Mesenchymal stem cell (in vitro differentiated cells and primary cell): ENCODE measurements around the gene MAT2B.

ENCODE experiments used
- DNase-seq: peaks from one replicate; pipeline ENCODE4 v3.0.0-alpha.2; 2013
- H2AFZ ChIP-seq: one replicate; pipeline ENCODE4 v1.6.1; 2013; ENCODE audit warnings: low read depth, mild to moderate bottlenecking, control low read depth, inconsistent platforms, low read length, moderate library complexity
- H2AK5ac ChIP-seq: 2 replicates; pipeline ENCODE4 v1.6.1; 2013; ENCODE audit warnings: low read length, moderate library complexity, mild to moderate bottlenecking, inconsistent platforms; ENCODE audit not compliant: severe bottlenecking
- H2BK120ac ChIP-seq: one replicate; pipeline ENCODE4 v1.6.1; 2013; ENCODE audit warnings: low read depth, mild to moderate bottlenecking, inconsistent platforms, low read length, moderate library complexity
- H2BK12ac ChIP-seq, 2 experiments: one replicate each; pipeline ENCODE4 v1.6.1; 2013; ENCODE audit warnings: inconsistent platforms in 2 of 2, low read length in 2 of 2, mild to moderate bottlenecking in 2 of 2, moderate library complexity in 2 of 2, control low read depth in 1 of 2
- H2BK15ac ChIP-seq: one replicate; pipeline ENCODE4 v1.6.1; 2013; ENCODE audit warnings: mild to moderate bottlenecking, low read depth, inconsistent platforms; ENCODE audit not compliant: poor library complexity, severe bottlenecking
- H2BK5ac ChIP-seq: 2 replicates; pipeline ENCODE4 v1.6.1; 2013; ENCODE audit warnings: low read depth, mild to moderate bottlenecking, low read length, control low read depth, inconsistent platforms; ENCODE audit not compliant: poor library complexity, severe bottlenecking
- H3K14ac ChIP-seq, 2 experiments: one replicate each; pipeline ENCODE4 v1.6.1; 2013; ENCODE audit warnings: inconsistent platforms in 2 of 2, low read length in 2 of 2, control low read depth in 1 of 2, mild to moderate bottlenecking in 1 of 2, moderate library complexity in 1 of 2
- H3K18ac ChIP-seq, 2 experiments: one replicate each; pipeline ENCODE4 v1.6.1; 2013; ENCODE audit warnings: inconsistent platforms in 2 of 2, low read length in 2 of 2, control low read depth in 1 of 2, low read depth in 1 of 2, mild to moderate bottlenecking in 1 of 2
- H3K23ac ChIP-seq, 2 experiments: one replicate each; pipeline ENCODE4 v1.6.1; 2013; ENCODE audit warnings: inconsistent platforms in 2 of 2, low read length in 2 of 2, mild to moderate bottlenecking in 2 of 2, moderate library complexity in 2 of 2, control low read depth in 1 of 2
- H3K27ac ChIP-seq: 2 replicates; pipeline ENCODE4 v1.5.1; 2013; ENCODE audit warnings: mild to moderate bottlenecking, moderate library complexity, low read length, control low read depth, inconsistent platforms; ENCODE audit not compliant: poor library complexity, severe bottlenecking
- H3K27me3 ChIP-seq, 2 experiments: 2 replicates each; pipeline versions ENCODE4 v1.6.1 to v1.7.0; 2013; ENCODE audit warnings: low read length in 2 of 2, mild to moderate bottlenecking in 2 of 2, moderate library complexity in 2 of 2, control low read depth in 1 of 2, inconsistent platforms in 1 of 2; ENCODE audit not compliant: control insufficient read depth in 1 of 2, insufficient read depth in 1 of 2
- H3K36me3 ChIP-seq, 2 experiments: 2 replicates each; pipeline versions ENCODE4 v1.6.1 to v1.7.0; 2013; ENCODE audit warnings: low read length in 2 of 2, control low read depth in 1 of 2, inconsistent platforms in 1 of 2, low read depth in 1 of 2, mild to moderate bottlenecking in 1 of 2; ENCODE audit not compliant: insufficient read depth in 2 of 2, control insufficient read depth in 1 of 2
- H3K4ac ChIP-seq, 2 experiments: one replicate each; pipeline ENCODE4 v1.6.1; 2013; ENCODE audit warnings: inconsistent platforms in 2 of 2, low read length in 2 of 2, mild to moderate bottlenecking in 2 of 2, moderate library complexity in 2 of 2, control low read depth in 1 of 2, low read depth in 1 of 2
- H3K4me1 ChIP-seq: 2 replicates; pipeline ENCODE4 v1.6.1; 2013; ENCODE audit warnings: low read depth, low read length, control low read depth; ENCODE audit not compliant: control insufficient read depth, insufficient read depth
- H3K4me2 ChIP-seq: 2 replicates; pipeline ENCODE4 v1.6.1; 2013; ENCODE audit warnings: low read length, mild to moderate bottlenecking, inconsistent platforms; ENCODE audit not compliant: poor library complexity, severe bottlenecking
- H3K4me3 ChIP-seq, 2 experiments: 2 replicates each; pipeline versions ENCODE4 v1.5.1 to v1.7.0; 2013; ENCODE audit warnings: low read length in 2 of 2, mild to moderate bottlenecking in 2 of 2, control low read depth in 1 of 2, low read depth in 1 of 2; ENCODE audit not compliant: insufficient read depth in 1 of 2
- H3K79me1 ChIP-seq: replicated peaks from 2 replicates; pipeline ENCODE4 v1.6.1; 2013; ENCODE audit warnings: mild to moderate bottlenecking, control low read depth, low read length, inconsistent platforms; ENCODE audit not compliant: poor library complexity, severe bottlenecking
- H3K9ac ChIP-seq: 2 replicates; pipeline ENCODE4 v1.7.0; 2013; ENCODE audit warnings: mild to moderate bottlenecking, low read length, moderate library complexity
- H3K9me3 ChIP-seq: 2 replicates; pipeline ENCODE4 v1.7.0; 2013; ENCODE audit warnings: mild to moderate bottlenecking, low read length; ENCODE audit not compliant: control insufficient read depth
- H4K8ac ChIP-seq: one replicate; pipeline ENCODE4 v1.6.1; 2013; ENCODE audit warnings: inconsistent platforms, mild to moderate bottlenecking, low read length, moderate library complexity
- H4K91ac ChIP-seq: one replicate; pipeline ENCODE4 v1.6.1; 2013; ENCODE audit warnings: mild to moderate bottlenecking, low read length, inconsistent platforms
- WGBS: methylation state at CpG from one replicate; pipeline ENCODE4 v1.1.7; 2013; ENCODE audit warnings: mixed read lengths; 5-methylcytosine and 5-hydroxymethylcytosine counted together

Gene MAT2B

DNA sequence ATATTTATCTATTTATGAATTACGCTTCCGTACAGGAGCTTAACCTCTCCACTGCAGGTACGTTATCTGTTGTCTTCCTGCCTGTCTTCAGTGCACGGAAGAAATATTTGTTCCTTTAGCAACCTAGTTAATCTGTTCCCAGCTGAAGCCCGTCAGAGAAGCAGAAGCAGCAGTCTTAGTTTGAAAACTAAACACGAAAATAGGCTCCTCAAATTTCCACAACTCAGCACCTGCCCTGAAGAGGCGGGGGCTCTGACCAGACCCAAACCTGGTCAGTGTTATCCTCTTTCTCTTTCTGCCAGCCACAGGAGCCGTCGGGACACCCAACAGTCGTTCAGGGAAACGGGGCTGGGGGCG, 46.0 kb upstream of the MAT2B start:
- H2AK5ac ChIP-seq = no peak overlapping the region
- peak overlapping the region; percentile 85 for H3K4me2 ChIP-seq
- peak overlapping the region; percentile 95 for H3K9ac ChIP-seq
- peak overlapping the region; percentile 74 for H2AFZ ChIP-seq
- H3K9me3 ChIP-seq = no peaks in the 10 kb centered on the region
- WGBS = 2% methylated on average over 12 of the region's 12 CpGs
- peak overlapping the region; percentile 68 to 96 for H3K4me3 ChIP-seq
- peak overlapping the region in 1 of 2 experiments; percentile 92 for H3K23ac ChIP-seq
- H3K4ac ChIP-seq = peak overlapping the region in 1 of 2 experiments; percentile 87
- no peak overlapping the region for H2BK5ac ChIP-seq
- peaks cover 5% of the 10 kb centered on the region for H3K4me1 ChIP-seq
- peaks cover 3 to 12% of the 10 kb centered on the region in 2 experiments for H3K36me3 ChIP-seq
- H3K18ac ChIP-seq = peak overlapping the region; percentile 4 to 95
- H2BK12ac ChIP-seq = no peak overlapping the region
- H4K91ac ChIP-seq = no peak overlapping the region
- H3K79me1 ChIP-seq = peaks cover 2% of the 10 kb centered on the region
- peak overlapping the region; percentile 19 for H4K8ac ChIP-seq
- no peak for DNase-seq
- peak overlapping the region; percentile 99 for H3K27ac ChIP-seq
- no peak overlapping the region for H2BK120ac ChIP-seq
- no peaks in the 10 kb centered on the region for H3K27me3 ChIP-seq
- H3K14ac ChIP-seq = peak overlapping the region in 1 of 2 experiments; percentile 87
- no peak overlapping the region for H2BK15ac ChIP-seq

DNA sequence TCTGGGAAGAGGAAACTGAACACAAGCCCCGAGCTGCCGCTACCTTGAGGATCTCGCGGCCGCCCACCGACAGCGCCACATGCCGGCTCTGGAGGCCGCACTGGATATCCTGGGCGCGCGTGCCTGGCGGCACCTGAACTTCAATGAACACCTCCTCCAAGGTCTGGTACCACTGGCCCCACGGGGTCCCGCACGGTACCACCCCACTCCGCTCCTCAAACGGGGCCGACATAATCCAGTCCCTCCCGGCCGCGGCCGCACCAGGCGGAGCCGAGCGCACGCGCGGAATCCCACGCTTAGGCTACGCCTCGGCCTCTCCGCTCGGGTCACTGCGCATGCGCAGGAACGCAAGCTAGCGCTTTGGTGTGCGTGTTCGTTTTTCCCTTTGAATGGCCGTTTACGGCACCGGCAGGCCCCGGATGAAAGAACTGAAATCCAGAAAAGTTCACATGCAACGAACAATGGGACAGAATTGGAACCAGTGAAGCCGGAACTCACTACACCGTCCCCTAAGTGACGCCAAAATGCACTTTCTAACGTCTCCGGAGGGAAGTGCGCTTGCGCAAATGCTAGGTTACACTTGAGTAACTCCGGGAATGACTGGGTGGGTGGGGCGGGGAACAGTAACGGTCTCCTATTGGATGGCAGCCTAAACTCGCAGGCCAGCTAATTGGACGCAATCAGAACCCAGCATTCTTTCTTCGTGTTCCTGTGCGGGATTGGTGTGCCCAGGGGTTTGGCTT, 45.4 kb upstream of the MAT2B start, which contains the start of gene NUDCD2:
Gene NUDCD2 (minus strand): TSS at position 284 of the 743 bp plus-strand sequence. CDS start 52 bp downstream, at position 232.
- under 1% methylated on average over 55 of the region's 59 CpGs for WGBS
- H4K8ac ChIP-seq = peak within 1 kb of the TSS; percentile 87
- H4K91ac ChIP-seq = peak within 1 kb of the TSS; percentile 72
- DNase-seq = peak; percentile 99
- peak within 1 kb of the TSS; percentile 93 to 95 for H3K18ac ChIP-seq
- H2AFZ ChIP-seq = peak within 1 kb of the TSS; percentile 74
- H3K23ac ChIP-seq = peak within 1 kb of the TSS in 1 of 2 experiments; percentile 92
- no peak within 1 kb of the TSS for H2AK5ac ChIP-seq
- H3K27ac ChIP-seq = peak within 1 kb of the TSS; percentile 99
- H3K4me3 ChIP-seq = peak within 1 kb of the TSS; percentile 68 to 96
- H3K4me2 ChIP-seq = peak within 1 kb of the TSS; percentile 85
- H3K14ac ChIP-seq = peak within 1 kb of the TSS in 1 of 2 experiments; percentile 87
- H3K9me3 ChIP-seq = no peaks in the 10 kb centered on the region
- peaks cover 5% of the 10 kb centered on the region for H3K4me1 ChIP-seq
- peak within 1 kb of the TSS; percentile 84 for H2BK120ac ChIP-seq
- H3K4ac ChIP-seq = peak within 1 kb of the TSS; percentile 57 to 87
- H2BK5ac ChIP-seq = peak within 1 kb of the TSS; percentile 68
- peak within 1 kb of the TSS in 1 of 2 experiments; percentile 11 for H2BK12ac ChIP-seq
- no peak within 1 kb of the TSS for H2BK15ac ChIP-seq
- H3K36me3 ChIP-seq = peaks cover 3 to 6% of the 10 kb centered on the region in 2 experiments
- no peaks in the 10 kb centered on the region for H3K27me3 ChIP-seq
- peak within 1 kb of the TSS; percentile 95 for H3K9ac ChIP-seq
- H3K79me1 ChIP-seq = peaks cover 3% of the 10 kb centered on the region

DNA sequence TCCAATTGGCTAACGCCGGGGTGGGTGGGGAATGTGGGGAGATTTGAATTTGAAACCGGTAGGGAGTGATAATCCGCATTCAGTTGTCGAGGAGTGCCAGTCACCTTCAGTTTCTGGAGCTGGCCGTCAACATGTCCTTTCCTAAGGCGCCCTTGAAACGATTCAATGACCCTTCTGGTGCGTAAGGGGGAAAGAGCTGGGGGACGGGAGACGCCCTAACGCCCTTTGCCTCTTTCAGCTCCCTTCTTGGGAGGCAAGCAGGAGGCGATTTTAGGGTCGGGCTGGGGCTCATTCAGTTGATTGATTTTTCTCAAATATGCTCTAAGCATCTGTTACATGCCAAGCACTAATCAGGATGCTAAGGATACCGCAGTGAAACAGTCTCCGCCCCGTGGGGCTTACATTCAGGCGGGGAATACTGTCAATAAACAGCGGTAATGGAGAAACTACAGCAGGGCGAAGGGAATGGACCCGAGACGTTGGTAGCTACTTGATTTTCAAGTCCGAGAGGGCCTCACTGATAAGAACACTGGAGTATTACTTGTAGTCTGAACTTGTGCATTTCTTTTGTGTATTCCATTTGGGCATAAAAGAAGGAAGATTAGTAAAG, 44.8 kb upstream of the MAT2B start, which contains the start of gene HMMR:
Gene HMMR (plus strand): TSS at position 71 of the 610 bp plus-strand sequence. CDS start 61 bp downstream, at position 132.
- Histone ChIP-seq H3K4me3 (peak within 1 kb of the TSS; percentile 68 to 96), H3K79me1 (peaks cover 7% of the 10 kb centered on the region), H3K18ac (peak within 1 kb of the TSS; percentile 93 to 95), H3K36me3 (peaks cover 0 to 2% of the 10 kb centered on the region in 2 experiments), H2BK120ac (peak within 1 kb of the TSS; percentile 84), H3K9me3 (no peaks in the 10 kb centered on the region), H2BK5ac (peak within 1 kb of the TSS; percentile 68), H3K14ac (peak within 1 kb of the TSS in 1 of 2 experiments; percentile 87), H3K4me2 (peak within 1 kb of the TSS; percentile 85), H3K23ac (peak within 1 kb of the TSS in 1 of 2 experiments; percentile 92), H3K4me1 (peaks cover 5% of the 10 kb centered on the region), H3K4ac (peak within 1 kb of the TSS; percentile 57 to 87), H2AK5ac (no peak within 1 kb of the TSS), H3K9ac (peak within 1 kb of the TSS; percentile 95), H3K27ac (peak within 1 kb of the TSS; percentile 99), H4K91ac (peak within 1 kb of the TSS; percentile 72), H2AFZ (peak within 1 kb of the TSS; percentile 86), H2BK12ac (peak within 1 kb of the TSS in 1 of 2 experiments; percentile 11), H3K27me3 (no peaks in the 10 kb centered on the region), H2BK15ac (no peak within 1 kb of the TSS), H4K8ac (peak within 1 kb of the TSS; percentile 87)
- under 1% methylated on average over 21 of the region's 23 CpGs for WGBS
- peak; percentile 64 for DNase-seq

DNA sequence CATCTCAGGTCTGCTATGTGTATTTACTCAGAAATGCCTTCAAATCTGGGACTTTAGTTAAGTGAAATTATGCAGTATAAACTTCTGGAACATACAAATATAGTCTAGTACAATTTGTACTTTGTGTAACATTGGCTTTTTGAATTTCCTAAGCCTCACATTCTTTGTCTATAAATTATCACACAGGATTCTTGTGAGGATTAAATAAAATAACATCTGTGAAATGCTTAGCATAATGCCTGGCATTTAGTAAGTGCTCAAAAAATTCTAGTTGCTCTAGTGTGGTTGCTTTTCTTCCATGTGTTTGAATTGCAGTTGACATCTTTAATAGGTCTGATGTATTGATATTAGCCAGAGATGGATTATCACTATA, 42.4 kb upstream of the MAT2B start:
- DNase-seq = no peak

More for the DNA sequence above, 42.4 kb upstream of the MAT2B start:
- no peak overlapping the region for H2BK12ac ChIP-seq
- no peak overlapping the region for H3K4me2 ChIP-seq
- no peak overlapping the region for H3K4ac ChIP-seq
- H2BK120ac ChIP-seq = no peak overlapping the region
- peaks cover 13% of the 10 kb centered on the region for H3K79me1 ChIP-seq
- H2BK15ac ChIP-seq = no peak overlapping the region
- no peaks in the 10 kb centered on the region for H3K36me3 ChIP-seq
- H4K8ac ChIP-seq = no peak overlapping the region
- H3K9me3 ChIP-seq = no peaks in the 10 kb centered on the region
- no peak overlapping the region for H3K27ac ChIP-seq
- no peak overlapping the region for H2BK5ac ChIP-seq
- no peak overlapping the region for H4K91ac ChIP-seq
- H2AK5ac ChIP-seq = no peak overlapping the region
- H3K4me1 ChIP-seq = peaks cover 4% of the 10 kb centered on the region
- no peak overlapping the region for H2AFZ ChIP-seq
- H3K4me3 ChIP-seq = no peak overlapping the region
- no peak overlapping the region for H3K23ac ChIP-seq
- no peak overlapping the region for H3K14ac ChIP-seq
- no peak overlapping the region for H3K18ac ChIP-seq
- no peaks in the 10 kb centered on the region for H3K27me3 ChIP-seq
- H3K9ac ChIP-seq = peak overlapping the region; percentile 86
